K562 (cell line): ENCODE data around the gene DKC1. TPM values are rescaled to one million over a fixed set of nuclear protein-coding genes. Genes with fewer than 3 reads are reported as not detected.
A peak's percentile ranks its signal among the peaks of the same experiment; 100 is the strongest.

ENCODE experiments used
- ATF7 ChIP-seq: fragments of 450-650 bp; IDR thresholded peaks from 2 replicates; pipeline ENCODE4 v1.7.1; 2014; ENCODE audit warnings: mild to moderate bottlenecking, moderate library complexity
- CCNT2 ChIP-seq: IDR thresholded peaks from 2 replicates; pipeline ENCODE4 v1.6.1; 2011; ENCODE audit warnings: borderline replicate concordance, low read depth, mild to moderate bottlenecking, moderate library complexity, mixed read lengths, low read length; ENCODE audit not compliant: insufficient read length; ENCODE audit errors: extremely low read depth
- CHD2 ChIP-seq: IDR thresholded peaks from 2 replicates; pipeline ENCODE4 v1.6.1; 2011; ENCODE audit warnings: low read depth, low read length
- EP300 ChIP-seq: IDR thresholded peaks from 2 replicates; pipeline ENCODE4 v1.6.1; 2012; ENCODE audit warnings: low read length, improper control_type of control experiment
- HDAC1 ChIP-seq, 2 experiments: fragments of 450-650 bp; IDR thresholded peaks; 2 replicates each; pipeline ENCODE4 v1.6.1; 2016 to 2017; ENCODE audit warnings: inconsistent platforms in 1 of 2, mild to moderate bottlenecking in 1 of 2, moderate library complexity in 1 of 2
- HEY1 ChIP-seq: fragments of 250-450 bp; sonication (Bioruptor Pico); IDR thresholded peaks from 2 replicates; pipeline ENCODE4 v1.5.0; 2020; ENCODE audit warnings: mild to moderate bottlenecking, moderate library complexity, borderline replicate concordance
- HMGN3 ChIP-seq: IDR thresholded peaks from 2 replicates; pipeline ENCODE4 v1.6.1; 2011; ENCODE audit warnings: borderline replicate concordance, low read depth, mild to moderate bottlenecking, mixed read lengths, low read length; ENCODE audit not compliant: insufficient read length; ENCODE audit errors: extremely low read depth
- HNRNPLL ChIP-seq: fragments of 200-400 bp; formaldehyde crosslinking; IDR thresholded peaks from 2 replicates; pipeline ENCODE4 v1.6.1; 2017; ENCODE audit warnings: low read length, low read depth, mild to moderate bottlenecking; ENCODE audit not compliant: poor library complexity, severe bottlenecking
- MAZ ChIP-seq, 2 experiments: fragments of 450-650 bp in 1 of 2; sonication (generic) in 1 of 2; formaldehyde crosslinking; IDR thresholded peaks in 1 of 2; conservative IDR thresholded peaks in 1 of 2; 2 replicates each; pipeline versions ENCODE4 v1.4.0 to v1.5.0; 2020; ENCODE audit warnings: mild to moderate bottlenecking in 1 of 2, missing genetic modification reagents in 1 of 2
- MEIS2 ChIP-seq: fragments of 450-650 bp; IDR thresholded peaks from 2 replicates; pipeline ENCODE4 v1.6.1; 2014; ENCODE audit warnings: mild to moderate bottlenecking; ENCODE audit not compliant: partially characterized antibody
- NR2C2 ChIP-seq, 2 experiments: fragments of 200-800 bp in 1 of 2; sonication (Bioruptor generic) in 1 of 2; sonication (generic) in 1 of 2; formaldehyde crosslinking in 1 of 2; IDR thresholded peaks; 2 replicates each; pipeline versions ENCODE4 v1.6.1 to v1.8.0; 2016 to 2022; ENCODE audit warnings: mild to moderate bottlenecking in 1 of 2, missing compliant biosample characterization in 1 of 2, missing genetic modification characterization in 1 of 2, missing genetic modification reagents in 1 of 2
- POLR2B ChIP-seq: fragments of 450-650 bp; IDR thresholded peaks from 2 replicates; pipeline ENCODE4 v1.6.1; 2018; ENCODE audit warnings: low read depth; ENCODE audit not compliant: partially characterized antibody
- POLR3G ChIP-seq: IDR thresholded peaks from 2 replicates; pipeline ENCODE4 v1.6.1; 2011; ENCODE audit not compliant: insufficient read length, insufficient replicate concordance; ENCODE audit errors: extremely low read depth
- SAP30 ChIP-seq: fragments of 200-600 bp; sonication (generic); IDR thresholded peaks from 2 replicates; pipeline ENCODE4 v1.6.1; 2012; ENCODE audit warnings: borderline replicate concordance, low read depth, mild to moderate bottlenecking, moderate library complexity, low read length, control low read depth, inconsistent platforms; ENCODE audit not compliant: insufficient read depth, poor library complexity, severe bottlenecking
- SMAD1 ChIP-seq: fragments of 150-350 bp; IDR thresholded peaks from 2 replicates; pipeline ENCODE4 v1.6.1; 2014; ENCODE audit warnings: low read length, low read depth; ENCODE audit not compliant: partially characterized antibody
- WHSC1 ChIP-seq: IDR thresholded peaks from one replicate; pipeline ENCODE4 v1.6.1; 2012; ENCODE audit warnings: low read length, control low read depth, inconsistent platforms
- polyA plus RNA-seq, 8 experiments: library from polyadenylated mRNA; depleted of rRNA in 4 of 8; stranded (reverse) in 5 of 8; unstranded in 3 of 8; fragments of >200 nt; fragmentation: Nextera tagmentation in 2 of 8; fragmentation: Illumina TruSeq in 1 of 8; extraction: Ambion mirVana in 2 of 8; extraction: Trizol in 1 of 8; gene quantifications; 2 replicates each; pipeline versions ENCODE4 v1.2.1 to v1.2.3, GENCODE V29; 2011 to 2014; ENCODE audit warnings: inconsistent platforms in 1 of 8, missing spikeins in 1 of 8
- total RNA-seq, 7 experiments: library from RNA; depleted of rRNA in 6 of 7; stranded (reverse); fragments of >200 nt in 6 of 7; fragmentation: Illumina TruSeq in 2 of 7; extraction: Trizol in 2 of 7; gene quantifications; 2 replicates each; pipeline versions ENCODE4 v1.2.1 to v1.2.3, GENCODE V29; 2011 to 2021; ENCODE audit warnings: low replicate concordance in 1 of 7
- TF ChIP-seq, protein P1 (sequence below), 2 experiments: IDR thresholded peaks; 2 replicates each; pipeline ENCODE4 v1.6.1; 2011; ENCODE audit warnings: borderline replicate concordance in 1 of 2, control low read depth in 1 of 2, low read depth in 1 of 2, low read length in 1 of 2, mild to moderate bottlenecking in 1 of 2, mixed read lengths in 1 of 2, moderate library complexity in 1 of 2; ENCODE audit not compliant: insufficient read depth in 1 of 2, insufficient read length in 1 of 2, poor library complexity in 1 of 2, severe bottlenecking in 1 of 2; ENCODE audit errors: extremely low read depth in 1 of 2
- TF ChIP-seq, protein P2 (sequence below), 2 experiments: fragments of 200-800 bp in 1 of 2; sonication (Bioruptor generic) in 1 of 2; sonication (generic) in 1 of 2; formaldehyde crosslinking in 1 of 2; IDR thresholded peaks in 1 of 2; conservative IDR thresholded peaks in 1 of 2; 2 replicates each; pipeline versions ENCODE4 v1.5.0 to v1.6.1; 2016 to 2020; ENCODE audit warnings: missing compliant biosample characterization in 1 of 2, missing genetic modification characterization in 1 of 2, missing genetic modification reagents in 1 of 2
- TF ChIP-seq, protein P3 (sequence below): IDR thresholded peaks from 2 replicates; pipeline ENCODE4 v1.6.1; 2011; ENCODE audit not compliant: insufficient read length; ENCODE audit errors: extremely low read depth
- TF ChIP-seq, protein P4 (sequence below): fragments of 200-800 bp; sonication (Bioruptor generic); IDR thresholded peaks from 2 replicates; pipeline ENCODE4 v1.6.1; 2017; ENCODE audit warnings: missing genetic modification characterization, missing compliant biosample characterization

Gene DKC1
- total and polyA plus RNA-seq, 9 of the 15 experiments (the other 6 are each of a cell fraction or from before 2014, with no cell fraction given), result 205 to 313 (median 219) TPM

DNA sequence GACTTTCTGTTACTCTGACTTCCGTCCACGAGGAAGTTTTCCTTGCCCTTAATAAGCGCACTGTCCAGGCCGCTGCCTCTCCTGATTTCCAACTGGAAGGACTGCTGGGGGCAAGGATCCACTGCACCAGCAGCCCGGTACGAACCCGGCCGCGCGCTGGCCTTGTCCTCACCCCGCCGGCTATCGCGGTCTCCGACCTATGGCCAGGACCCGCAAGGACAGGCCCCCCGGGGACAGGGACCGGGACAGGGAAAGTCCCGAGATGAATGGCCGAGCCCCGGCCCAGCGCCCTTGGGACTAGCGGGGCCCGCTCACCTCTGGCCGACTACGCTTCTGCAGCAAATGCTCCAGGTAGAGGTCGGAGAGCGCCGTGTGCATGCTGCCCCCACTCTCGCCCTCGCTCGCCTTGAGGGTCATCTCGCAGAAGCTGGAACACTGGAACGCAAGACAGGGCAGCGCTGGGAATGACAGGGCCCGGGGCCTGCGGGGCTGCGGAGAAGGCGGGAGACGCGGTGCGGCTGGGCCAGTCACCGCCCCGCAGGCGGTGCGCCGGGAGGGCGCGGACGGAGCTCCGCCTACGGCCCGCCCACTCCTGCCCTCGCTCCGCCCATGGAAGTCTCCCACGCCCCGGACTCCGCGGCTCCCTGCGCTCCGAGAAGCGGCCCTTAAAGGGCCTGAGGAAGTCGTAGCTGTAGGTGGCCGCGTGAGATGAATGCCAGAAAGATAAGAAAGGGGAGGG is 42.5 kb downstream of the DKC1 start, which contains the start of gene MPP1 (continued):
- TF ChIP-seq, protein P1, sequence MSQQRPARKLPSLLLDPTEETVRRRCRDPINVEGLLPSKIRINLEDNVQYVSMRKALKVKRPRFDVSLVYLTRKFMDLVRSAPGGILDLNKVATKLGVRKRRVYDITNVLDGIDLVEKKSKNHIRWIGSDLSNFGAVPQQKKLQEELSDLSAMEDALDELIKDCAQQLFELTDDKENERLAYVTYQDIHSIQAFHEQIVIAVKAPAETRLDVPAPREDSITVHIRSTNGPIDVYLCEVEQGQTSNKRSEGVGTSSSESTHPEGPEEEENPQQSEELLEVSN (IDR thresholded peaks at IDR 0.05; ENCODE audit: borderline replicate concordance in 1 of 2, extremely low read depth in 1 of 2, insufficient read depth in 1 of 2, insufficient read length in 1 of 2, low read depth in 1 of 2, low read length in 1 of 2, poor library complexity in 1 of 2, severe bottlenecking in 1 of 2), result peak; percentile 74 to 80
- TF ChIP-seq, protein P2, sequence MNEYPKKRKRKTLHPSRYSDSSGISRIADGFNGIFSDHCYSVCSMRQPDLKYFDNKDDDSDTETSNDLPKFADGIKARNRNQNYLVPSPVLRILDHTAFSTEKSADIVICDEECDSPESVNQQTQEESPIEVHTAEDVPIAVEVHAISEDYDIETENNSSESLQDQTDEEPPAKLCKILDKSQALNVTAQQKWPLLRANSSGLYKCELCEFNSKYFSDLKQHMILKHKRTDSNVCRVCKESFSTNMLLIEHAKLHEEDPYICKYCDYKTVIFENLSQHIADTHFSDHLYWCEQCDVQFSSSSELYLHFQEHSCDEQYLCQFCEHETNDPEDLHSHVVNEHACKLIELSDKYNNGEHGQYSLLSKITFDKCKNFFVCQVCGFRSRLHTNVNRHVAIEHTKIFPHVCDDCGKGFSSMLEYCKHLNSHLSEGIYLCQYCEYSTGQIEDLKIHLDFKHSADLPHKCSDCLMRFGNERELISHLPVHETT (CRISPR knock-in tag; conservative IDR thresholded peaks at IDR 0.05 in 1 of 2, IDR thresholded peaks at IDR 0.05 in 1 of 2), result no peak
- TF ChIP-seq NR2C2 (CRISPR knock-in tag; IDR thresholded peaks at IDR 0.05) (0 out of 2 replicates have a peak, but pooled peaks have one; percentile 52), NR2C2 (tag; IDR thresholded peaks at IDR 0.05) (no peak), HNRNPLL (peak; percentile 89), HMGN3 (peak; percentile 95), MAZ (CRISPR knock-in tag; conservative IDR thresholded peaks at IDR 0.05 in 1 of 2, IDR thresholded peaks at IDR 0.05 in 1 of 2) (peak; percentile 71 to 73; a peak in 3 of 4 replicates), MEIS2 (peak; percentile 31), SMAD1 (peak; percentile 31), HDAC1 (IDR thresholded peaks at IDR 0.05) (peak in 1 of 2 experiments; percentile 44; a peak in 1 of 4 replicates), EP300 (peak; percentile 7; the same call in 1 of the 2 replicates), CCNT2 (peak; percentile 89), POLR3G (no peak), CHD2 (peak; percentile 54), POLR2B (peak; percentile 67), ATF7 (peak; percentile 64; the same call in 1 of the 2 replicates), SAP30 (peak; percentile 52), HEY1 (CRISPR knock-in tag) (no peak), WHSC1 (no peak)
- TF ChIP-seq, protein P3, sequence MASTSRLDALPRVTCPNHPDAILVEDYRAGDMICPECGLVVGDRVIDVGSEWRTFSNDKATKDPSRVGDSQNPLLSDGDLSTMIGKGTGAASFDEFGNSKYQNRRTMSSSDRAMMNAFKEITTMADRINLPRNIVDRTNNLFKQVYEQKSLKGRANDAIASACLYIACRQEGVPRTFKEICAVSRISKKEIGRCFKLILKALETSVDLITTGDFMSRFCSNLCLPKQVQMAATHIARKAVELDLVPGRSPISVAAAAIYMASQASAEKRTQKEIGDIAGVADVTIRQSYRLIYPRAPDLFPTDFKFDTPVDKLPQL, result peak; percentile 22
- TF ChIP-seq, protein P4, sequence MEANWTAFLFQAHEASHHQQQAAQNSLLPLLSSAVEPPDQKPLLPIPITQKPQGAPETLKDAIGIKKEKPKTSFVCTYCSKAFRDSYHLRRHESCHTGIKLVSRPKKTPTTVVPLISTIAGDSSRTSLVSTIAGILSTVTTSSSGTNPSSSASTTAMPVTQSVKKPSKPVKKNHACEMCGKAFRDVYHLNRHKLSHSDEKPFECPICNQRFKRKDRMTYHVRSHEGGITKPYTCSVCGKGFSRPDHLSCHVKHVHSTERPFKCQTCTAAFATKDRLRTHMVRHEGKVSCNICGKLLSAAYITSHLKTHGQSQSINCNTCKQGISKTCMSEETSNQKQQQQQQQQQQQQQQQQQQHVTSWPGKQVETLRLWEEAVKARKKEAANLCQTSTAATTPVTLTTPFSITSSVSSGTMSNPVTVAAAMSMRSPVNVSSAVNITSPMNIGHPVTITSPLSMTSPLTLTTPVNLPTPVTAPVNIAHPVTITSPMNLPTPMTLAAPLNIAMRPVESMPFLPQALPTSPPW, result peak; percentile 87
